ENCODE measurements around the gene CPEB4. TPM values are rescaled to one million over a fixed set of nuclear protein-coding genes. Genes with fewer than 3 reads are reported as not detected.

Gene CPEB4
- total RNA-seq, 1 experiment from 2014 or later, result 27.7 TPM

DNA sequence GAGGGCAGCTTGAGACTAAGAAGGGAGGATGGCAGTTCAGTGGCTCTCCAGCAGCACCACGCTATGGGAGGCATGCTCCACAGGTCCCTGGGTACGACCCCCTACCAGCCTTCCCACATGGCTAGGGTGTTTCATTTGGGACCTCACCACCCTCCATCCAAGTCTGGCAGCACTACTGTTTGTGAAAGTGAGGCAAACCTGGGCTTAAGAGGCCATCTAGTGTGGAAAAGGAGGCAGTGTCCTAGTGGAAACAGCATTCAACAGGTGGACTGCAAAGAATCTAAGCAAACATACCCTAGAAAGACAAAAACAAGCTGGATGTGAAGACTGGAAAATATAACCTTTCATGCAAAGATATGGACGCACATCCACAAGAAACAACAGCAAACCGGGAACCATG is 96.1 kb downstream of the CPEB4 start:
- Histone ChIP-seq H3K4me3 (ENCODE audit: low read depth in 2 of 2, low read length in 2 of 2) (no peak overlapping the region), H3K27ac (ENCODE audit: low read length) (no peak overlapping the region), H3K9me3 (ENCODE audit: control insufficient read depth, insufficient read depth, low read depth, low read length) (no peaks in the 10 kb centered on the region), H3K4me1 (ENCODE audit: control insufficient read depth, insufficient read depth, low read length) (no peaks in the 10 kb centered on the region), H3K27me3 (ENCODE audit: control insufficient read depth, insufficient read depth, low read length) (no peaks in the 10 kb centered on the region; the same call in 1 of the 2 replicates), H3K36me3 (ENCODE audit: control insufficient read depth, insufficient read depth, low read length) (no peaks in the 10 kb centered on the region)
- intact Hi-C loops (cut with micrococcal nuclease; ENCODE audit: unreplicated experiment) (no loop called here), in situ Hi-C loops (cut with HindIII; ENCODE audit: low pct_unique_long_range_greater_than_20kb, low sequenced_read_pairs) (no loop called here)
- no TSS peak for BruUV-seq (replicated peaks)
- no peak for DNase-seq (ENCODE audit: low read depth, low spot score)
- peak; percentile 57 for TF ChIP-seq CTCF (IDR thresholded peaks at IDR 0.05)
- TF ChIP-seq REST (IDR thresholded peaks at IDR 0.05; ENCODE audit: insufficient read depth in 1 of 2, low read depth in 2 of 2, low read length in 1 of 2), result no peak
- ChIA-PET CTCF (no interaction called here), POLR2A (no interaction called here)
- ATAC-seq, result peak; percentile 83; the same call in 1 of the 2 replicates

DNA sequence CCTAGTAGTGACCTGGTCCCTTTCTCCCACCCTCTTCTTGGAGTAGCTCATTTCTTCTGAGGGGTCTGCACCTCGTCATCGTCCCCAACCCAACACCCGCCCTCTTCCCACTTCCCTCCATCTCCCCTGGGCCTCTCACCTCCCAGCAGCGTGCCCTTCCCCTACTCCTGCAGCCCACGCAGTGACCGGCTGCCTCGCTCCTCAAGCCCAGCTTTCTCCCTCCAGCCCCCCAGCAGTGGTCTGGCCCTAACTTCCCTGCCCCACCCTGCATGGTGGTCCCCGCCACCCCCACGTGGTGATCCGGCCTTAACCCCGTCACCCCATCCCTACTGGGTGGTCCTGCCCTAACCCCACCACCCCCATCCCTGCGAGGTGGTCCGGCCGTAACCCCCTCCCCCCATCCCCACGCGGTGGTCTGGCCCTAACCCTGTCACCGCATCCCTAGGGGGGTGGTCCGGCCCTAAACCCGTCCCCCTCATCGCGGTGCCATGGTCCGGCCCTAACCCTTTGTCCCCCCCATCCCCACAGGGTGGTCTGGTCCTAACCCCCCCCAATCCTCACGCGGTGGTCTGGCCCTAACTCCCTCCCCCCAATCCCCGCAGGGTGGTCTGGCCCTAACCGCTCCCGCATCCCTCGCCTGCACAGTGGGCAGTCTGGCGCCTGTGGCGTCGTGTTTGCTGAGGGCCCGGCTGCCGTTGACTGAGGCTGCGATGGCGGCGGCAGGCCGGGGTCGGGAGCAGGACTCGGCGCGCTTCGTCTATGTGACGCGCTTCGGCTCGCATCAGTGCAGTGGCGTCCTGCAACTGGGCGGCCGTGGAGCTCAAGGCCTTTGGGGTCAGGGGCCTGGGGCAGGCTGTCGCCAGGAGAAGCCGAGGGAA is 100.6 kb downstream of the CPEB4 start, which contains the start of gene C5orf47:
Gene C5orf47 (plus strand): TSS at position 617 of the 878 bp plus-strand sequence. CDS start 94 bp downstream, at position 711.
- ChIA-PET CTCF (no interaction called here), POLR2A (no interaction called here)
- in situ Hi-C loops (cut with HindIII; ENCODE audit: low pct_unique_long_range_greater_than_20kb, low sequenced_read_pairs), result no loop called here
- Histone ChIP-seq H3K36me3 (ENCODE audit: control insufficient read depth, insufficient read depth, low read length) (no peaks in the 10 kb centered on the region), H3K9me3 (ENCODE audit: control insufficient read depth, insufficient read depth, low read depth, low read length) (no peaks in the 10 kb centered on the region), H3K27me3 (ENCODE audit: control insufficient read depth, insufficient read depth, low read length) (no peaks in the 10 kb centered on the region), H3K27ac (ENCODE audit: low read length) (no peak within 1 kb of the TSS), H3K4me1 (ENCODE audit: control insufficient read depth, insufficient read depth, low read length) (no peaks in the 10 kb centered on the region), H3K4me3 (ENCODE audit: low read depth in 2 of 2, low read length in 2 of 2) (no peak within 1 kb of the TSS)
- no peak for TF ChIP-seq SIN3A (IDR thresholded peaks at IDR 0.05; ENCODE audit: borderline replicate concordance, insufficient read depth, low read depth, low read length)
- no peak for TF ChIP-seq POLR2AphosphoS5 (IDR thresholded peaks at IDR 0.05; ENCODE audit: low read depth, low read length)
- TF ChIP-seq REST (IDR thresholded peaks at IDR 0.05; ENCODE audit: insufficient read depth in 1 of 2, low read depth in 2 of 2, low read length in 1 of 2), result no peak
- TF ChIP-seq CTCF (IDR thresholded peaks at IDR 0.05), result no peak
- no peak for TF ChIP-seq TCF7L2 (IDR thresholded peaks at IDR 0.05; ENCODE audit: low read depth, low read length)
- no peak for DNase-seq (ENCODE audit: low read depth, low spot score)
- no TSS peak for BruUV-seq (replicated peaks)
- intact Hi-C loops (cut with micrococcal nuclease; ENCODE audit: unreplicated experiment), result no loop called here
- no peak for ATAC-seq

Measured in Panc1 (cell line).